HL-60 (cell line): ENCODE results near the gene FAF1.

ENCODE experiments used
- CTCF ChIP-seq: IDR thresholded peaks from one replicate; pipeline ENCODE4 v1.5.1; 2011; ENCODE audit warnings: low read length, control low read depth, inconsistent platforms; ENCODE audit not compliant: insufficient read depth
- GABPA ChIP-seq: IDR thresholded peaks from 2 replicates; pipeline ENCODE4 v1.6.1; 2012; ENCODE audit warnings: low read depth
- SPI1 ChIP-seq: IDR thresholded peaks from 2 replicates; pipeline ENCODE4 v1.6.1; 2012; ENCODE audit warnings: low read depth, mild to moderate bottlenecking, borderline replicate concordance

DNA sequence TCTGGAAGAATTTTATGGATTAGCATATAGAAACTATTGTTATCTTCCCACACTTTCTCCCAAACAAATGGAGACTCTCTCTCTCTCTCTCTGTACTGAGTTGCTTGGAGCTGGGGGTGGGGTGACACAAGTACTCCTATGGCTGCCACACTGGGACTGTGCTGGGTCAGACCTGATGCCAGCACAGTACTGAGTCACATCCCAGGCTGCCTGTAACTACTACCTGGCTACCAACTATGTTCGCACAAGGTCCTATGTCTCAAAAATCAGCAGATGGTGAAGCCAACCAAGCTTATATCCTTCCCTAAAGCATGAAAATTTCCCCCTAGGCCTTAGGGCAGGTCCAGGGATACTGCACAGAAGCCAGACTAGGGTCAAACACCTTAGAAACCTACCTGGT, 66.6 kb downstream of the FAF1 start:
- TF ChIP-seq CTCF = no peak
- TF ChIP-seq SPI1 = no peak
- TF ChIP-seq GABPA = no peak
